ENCODE measurements around the gene TPRX2.
A peak's percentile ranks its signal among the peaks of the same experiment; 100 is the strongest.

DNA sequence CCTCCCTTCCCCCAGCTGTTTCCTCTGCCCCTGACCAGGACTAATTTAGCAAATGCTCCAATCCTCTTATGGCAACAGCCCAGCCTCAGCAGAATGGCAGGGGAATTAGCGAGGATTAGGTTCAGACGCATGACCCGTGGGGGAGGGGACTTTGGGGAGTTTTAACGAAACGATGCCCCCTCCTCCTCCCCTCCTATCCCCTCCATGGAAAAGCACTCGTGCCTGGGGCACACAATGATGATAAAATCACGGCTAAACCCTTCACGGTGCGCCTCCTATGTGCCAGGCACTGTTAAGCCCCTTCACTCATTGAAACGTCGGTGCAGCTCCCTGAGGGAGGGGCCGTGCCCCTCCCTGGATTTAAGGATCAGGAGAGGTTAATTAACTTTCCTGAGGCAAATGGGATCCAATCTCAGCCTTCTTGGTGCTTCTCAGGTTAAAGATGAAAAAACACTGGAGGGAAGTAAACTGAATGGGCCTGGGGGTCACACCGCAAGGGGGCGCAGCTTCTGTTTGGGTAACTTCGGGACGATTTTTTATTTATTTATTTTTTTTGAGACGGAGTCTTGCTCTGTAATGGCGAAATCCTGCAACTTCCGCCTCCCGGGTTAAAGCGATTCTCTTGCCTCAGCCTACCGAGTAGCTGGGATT is 10.1 kb upstream of the TPRX2 start:
- peak; percentile 33 for TF ChIP-seq CTCF (IDR thresholded peaks at IDR 0.05; ENCODE audit: insufficient read depth, low read depth, low read length)
- TF ChIP-seq EZH2 (IDR thresholded peaks at IDR 0.05; ENCODE audit: insufficient read depth, low read length): peak; percentile 40

Measured in astrocyte (in vitro differentiated cells and primary cell).